Thyroid gland (tissue), 4 donors: ENCODE results near the gene CUEDC1.

Source experiments
- CTCF ChIP-seq, 6 experiments: fragments of 200-600 bp in 3 of 6; fragments of 450-650 bp in 3 of 6; sonication (generic) in 3 of 6; IDR thresholded peaks; one replicate each; pipeline ENCODE4 v1.5.1; 2016 to 2019; ENCODE audit warnings: antibody characterized with exemption in 6 of 6, mild to moderate bottlenecking in 2 of 6, inconsistent platforms in 1 of 6, moderate library complexity in 1 of 6
- POLR2A ChIP-seq, 2 donors: fragments of 450-650 bp; IDR thresholded peaks; one replicate each; pipeline ENCODE4 v1.6.1; 2017; ENCODE audit warnings: antibody characterized with exemption in 2 of 2, mild to moderate bottlenecking in 2 of 2, moderate library complexity in 1 of 2

GRCh38 chr17:57999496-58000017 is 44.3 kb upstream of the CUEDC1 start:
- TF ChIP-seq POLR2A (IDR thresholded peaks at IDR 0.05): no peak
- TF ChIP-seq CTCF (IDR thresholded peaks at IDR 0.05): peak; percentile 64 to 85 (median 78)
